ENCODE measurements around the gene RPL36AL.

DNA sequence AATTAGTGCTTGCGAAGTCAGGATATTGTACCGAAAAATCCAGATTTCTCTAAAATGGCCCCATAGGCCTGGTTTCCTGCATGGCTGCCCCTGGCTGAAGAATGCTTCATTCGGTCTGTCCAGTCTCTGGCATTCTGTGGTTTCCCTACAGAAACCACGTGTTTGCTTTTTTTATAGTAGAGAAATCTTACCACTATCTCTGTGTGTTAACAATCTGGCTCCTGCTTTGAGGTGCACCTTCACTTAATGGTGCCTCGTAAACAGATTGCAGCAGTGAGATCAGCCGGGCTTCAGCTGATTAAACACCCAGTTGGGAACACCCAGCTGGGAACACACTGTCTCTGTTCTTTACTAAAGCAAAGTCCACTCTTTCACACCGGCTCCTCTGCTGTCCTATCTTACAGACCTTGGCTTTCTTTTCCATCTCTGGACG is 21.3 kb upstream of the RPL36AL start:
- TF ChIP-seq, protein P1, sequence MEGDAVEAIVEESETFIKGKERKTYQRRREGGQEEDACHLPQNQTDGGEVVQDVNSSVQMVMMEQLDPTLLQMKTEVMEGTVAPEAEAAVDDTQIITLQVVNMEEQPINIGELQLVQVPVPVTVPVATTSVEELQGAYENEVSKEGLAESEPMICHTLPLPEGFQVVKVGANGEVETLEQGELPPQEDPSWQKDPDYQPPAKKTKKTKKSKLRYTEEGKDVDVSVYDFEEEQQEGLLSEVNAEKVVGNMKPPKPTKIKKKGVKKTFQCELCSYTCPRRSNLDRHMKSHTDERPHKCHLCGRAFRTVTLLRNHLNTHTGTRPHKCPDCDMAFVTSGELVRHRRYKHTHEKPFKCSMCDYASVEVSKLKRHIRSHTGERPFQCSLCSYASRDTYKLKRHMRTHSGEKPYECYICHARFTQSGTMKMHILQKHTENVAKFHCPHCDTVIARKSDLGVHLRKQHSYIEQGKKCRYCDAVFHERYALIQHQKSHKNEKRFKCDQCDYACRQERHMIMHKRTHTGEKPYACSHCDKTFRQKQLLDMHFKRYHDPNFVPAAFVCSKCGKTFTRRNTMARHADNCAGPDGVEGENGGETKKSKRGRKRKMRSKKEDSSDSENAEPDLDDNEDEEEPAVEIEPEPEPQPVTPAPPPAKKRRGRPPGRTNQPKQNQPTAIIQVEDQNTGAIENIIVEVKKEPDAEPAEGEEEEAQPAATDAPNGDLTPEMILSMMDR (conservative IDR thresholded peaks at IDR 0.05; ENCODE audit: low read length) = no peak
- no peak for TF ChIP-seq EZH2phosphoT487 (IDR thresholded peaks at IDR 0.05; ENCODE audit: borderline replicate concordance, low read depth, low read length)
